HepG2 (cell line): ENCODE data around the gene TMEM250.

Experiments
- CTCF ChIP-seq: sonication (generic); formaldehyde crosslinking; IDR thresholded peaks from 2 replicates; pipeline ENCODE4 v1.5.0; 2020; ENCODE audit warnings: mild to moderate bottlenecking, missing genetic modification reagents, moderate library complexity
- EP300 ChIP-seq, 3 experiments: sonication (generic) in 1 of 3; formaldehyde crosslinking in 1 of 3; IDR thresholded peaks; 2 replicates each; pipeline versions ENCODE4 v1.5.1 to v1.6.1; 2011 to 2020; ENCODE audit warnings: low read depth in 2 of 3, low read length in 2 of 3, borderline replicate concordance in 1 of 3, improper control_type of control experiment in 1 of 3, mild to moderate bottlenecking in 1 of 3, missing genetic modification reagents in 1 of 3, moderate library complexity in 1 of 3
- FOXA3 ChIP-seq: IDR thresholded peaks from 2 replicates; pipeline ENCODE4 v1.6.1; 2016; ENCODE audit warnings: missing genetic modification reagents, missing compliant biosample characterization
- FOXK1 ChIP-seq: sonication (generic); formaldehyde crosslinking; IDR thresholded peaks from 2 replicates; pipeline ENCODE4 v1.4.0; 2020; ENCODE audit warnings: low read depth, missing genetic modification reagents, borderline replicate concordance
- KDM3A ChIP-seq: IDR thresholded peaks from 2 replicates; pipeline ENCODE4 v1.6.1; 2018; ENCODE audit warnings: low read depth, missing compliant biosample characterization
- POLR2AphosphoS5 ChIP-seq: IDR thresholded peaks from 2 replicates; pipeline ENCODE4 v1.6.1; 2012; ENCODE audit warnings: low read depth, low read length
- TEF ChIP-seq: sonication (generic); formaldehyde crosslinking; IDR thresholded peaks from 2 replicates; pipeline ENCODE4 v1.5.0; 2020; ENCODE audit warnings: missing genetic modification reagents
- ZNF234 ChIP-seq: sonication (generic); formaldehyde crosslinking; conservative IDR thresholded peaks from 2 replicates; pipeline ENCODE4 v1.5.1; 2020; ENCODE audit warnings: mild to moderate bottlenecking, missing genetic modification reagents
- ZNF451 ChIP-seq: sonication (generic); formaldehyde crosslinking; IDR thresholded peaks from 2 replicates; pipeline ENCODE4 v1.5.0; 2020; ENCODE audit warnings: mild to moderate bottlenecking, missing genetic modification reagents
- ZNF609 ChIP-seq: sonication (generic); formaldehyde crosslinking; IDR thresholded peaks from 2 replicates; pipeline ENCODE4 v1.4.0; 2020; ENCODE audit warnings: mild to moderate bottlenecking, missing genetic modification reagents, borderline replicate concordance

- TF ChIP-seq ZNF451 (CRISPR knock-in tag) = no peak
- TF ChIP-seq TEF (CRISPR knock-in tag) = no peak
- no peak for TF ChIP-seq KDM3A (CRISPR knock-in tag)
- no peak for TF ChIP-seq FOXK1 (CRISPR knock-in tag)
- no peak for TF ChIP-seq CTCF (CRISPR knock-in tag)
- no peak for TF ChIP-seq ZNF609 (CRISPR knock-in tag)
- no peak for TF ChIP-seq EP300 (IDR thresholded peaks at IDR 0.05; ENCODE audit: low read depth in 2 of 2, low read length in 2 of 2)
- no peak for TF ChIP-seq EP300 (CRISPR knock-in tag; IDR thresholded peaks at IDR 0.05; ENCODE audit: borderline replicate concordance)
- no peak for TF ChIP-seq POLR2AphosphoS5
- TF ChIP-seq ZNF234 (CRISPR knock-in tag) = no peak
- TF ChIP-seq FOXA3 = no peak
Observed at GRCh38 chr9:136152931-136153330, 34.3 kb upstream of the TMEM250 start.
